GM21515 (cell line): ENCODE results near the gene RAB38.

Experiments
- ATAC-seq: cut with Tn5 transposase; IDR thresholded peaks from one replicate; pipeline ENCODE4 v1.9.1; 2021; ENCODE audit not compliant: unreplicated experiment

Gene RAB38

DNA sequence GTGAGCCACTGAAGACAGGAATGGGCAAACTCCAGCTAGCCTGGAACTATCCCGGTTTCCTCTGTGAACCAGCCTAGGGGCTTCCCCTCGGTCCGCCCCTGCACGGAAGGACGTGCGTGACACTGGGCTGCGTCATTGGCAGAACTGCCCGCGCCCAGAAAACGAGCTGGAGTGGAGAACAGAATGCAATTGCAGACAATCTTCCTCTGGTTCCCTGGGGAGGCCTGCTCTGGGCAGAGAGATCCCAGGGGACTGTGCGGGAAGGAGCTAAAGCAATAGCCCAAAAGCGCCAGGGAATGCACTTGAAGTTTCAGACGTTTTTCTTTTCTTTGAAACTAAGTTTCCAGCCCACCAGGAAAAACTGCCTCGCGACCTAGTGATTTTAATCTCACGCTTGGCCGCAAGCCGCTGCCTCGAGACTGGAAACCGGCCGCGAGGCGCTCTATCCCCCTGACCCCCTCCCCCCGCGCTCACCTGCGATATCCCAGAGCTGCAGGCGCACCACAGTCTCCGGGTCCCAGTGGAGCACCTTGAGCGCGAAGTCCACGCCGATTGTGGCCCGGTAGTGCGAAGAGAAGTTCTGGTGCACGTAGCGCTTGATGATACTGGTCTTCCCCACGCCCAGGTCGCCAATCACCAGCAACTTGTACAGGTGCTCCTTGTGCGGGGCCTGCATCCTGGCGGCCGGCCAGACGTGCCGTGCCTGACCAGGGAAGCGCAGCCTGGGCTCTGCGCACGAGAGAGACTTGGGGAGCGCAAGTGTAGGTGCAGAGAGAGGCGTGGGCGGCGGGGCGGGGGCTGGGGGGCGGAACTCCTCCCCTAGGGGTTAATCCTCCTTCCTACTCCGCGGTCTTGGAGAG, at the start of gene RAB38:
RAB38 (minus strand) TSS at position 735 of the 860 bp plus-strand sequence; CDS start at position 676, 59 bp downstream.
- peak; percentile 42 for ATAC-seq

DNA sequence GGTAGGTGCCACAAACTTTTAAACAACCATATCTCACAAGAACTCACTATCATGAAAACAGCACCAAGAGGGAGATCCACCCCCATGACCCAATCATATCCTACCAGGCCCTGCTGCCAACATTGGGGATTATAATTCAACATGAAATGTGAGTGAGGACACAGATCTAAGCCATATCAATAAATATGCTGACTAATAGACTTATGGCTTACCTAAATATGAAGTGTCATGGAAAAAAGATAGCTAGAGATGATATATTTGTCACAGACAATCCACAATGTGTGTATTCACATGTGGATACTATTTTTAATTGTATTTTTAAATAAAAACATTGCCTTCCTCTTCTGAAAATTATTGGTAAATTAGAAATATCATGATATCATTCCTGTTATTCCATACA, 38.2 kb upstream of the RAB38 start:
- no peak for ATAC-seq

DNA sequence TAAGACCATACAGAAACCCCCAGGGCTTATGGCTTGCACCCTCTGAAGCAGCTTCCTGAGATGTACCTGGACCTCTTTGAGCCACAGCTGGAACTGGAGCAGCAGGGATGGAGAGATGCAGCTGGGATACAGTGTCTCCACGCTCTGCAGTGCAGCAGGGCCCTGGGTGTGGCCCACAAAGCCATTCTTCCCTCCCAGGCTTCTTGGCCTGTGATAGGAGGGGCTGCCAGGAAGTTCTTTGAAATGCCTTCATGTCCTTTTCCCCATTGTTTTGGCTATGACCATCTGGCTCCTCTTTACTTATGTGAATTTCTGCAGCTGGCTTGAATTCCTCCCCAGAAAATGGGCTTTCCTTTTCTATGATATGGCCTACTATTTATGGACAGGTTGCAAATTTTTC, 37.1 kb upstream of the RAB38 start:
- ATAC-seq, result no peak

DNA sequence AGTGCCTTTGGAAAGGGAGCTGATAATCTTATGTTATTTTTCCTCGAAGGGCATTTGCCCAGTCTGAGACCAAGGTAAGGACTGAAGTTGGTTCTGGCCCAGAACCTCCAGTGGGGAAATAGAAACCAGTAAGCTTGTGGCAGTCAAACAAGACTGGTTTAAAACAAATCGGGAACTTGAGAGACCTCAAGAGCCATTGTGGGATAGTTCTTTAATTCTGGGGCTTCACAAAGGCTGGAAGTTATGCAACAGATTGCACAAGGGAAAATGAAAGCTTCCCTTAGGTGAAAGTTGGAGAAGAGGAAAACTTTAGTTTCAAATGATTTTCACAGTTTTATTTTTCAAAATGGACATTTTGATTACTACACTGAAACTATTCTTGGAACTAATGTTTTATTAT, 33.5 kb upstream of the RAB38 start:
- ATAC-seq, result no peak

DNA sequence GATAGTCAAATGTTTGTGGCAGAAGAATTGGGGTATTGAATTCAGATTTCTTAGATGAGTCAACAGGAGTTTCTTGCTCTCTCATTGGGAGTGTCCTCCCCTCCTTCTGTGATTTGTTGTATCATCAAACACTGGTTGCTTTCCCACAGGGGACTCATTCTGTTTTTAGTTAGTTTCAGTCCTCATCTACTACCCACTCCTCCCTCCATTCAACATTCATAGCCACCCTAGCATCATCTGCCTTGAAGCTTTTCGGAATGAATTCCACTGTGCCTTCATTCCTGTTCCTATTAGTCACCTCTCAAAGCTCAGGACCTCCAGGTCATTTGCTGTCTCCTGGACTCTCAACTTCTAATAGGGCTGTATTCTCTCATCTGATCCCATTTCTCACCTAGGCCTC, 31.5 kb upstream of the RAB38 start:
- ATAC-seq, result no peak

DNA sequence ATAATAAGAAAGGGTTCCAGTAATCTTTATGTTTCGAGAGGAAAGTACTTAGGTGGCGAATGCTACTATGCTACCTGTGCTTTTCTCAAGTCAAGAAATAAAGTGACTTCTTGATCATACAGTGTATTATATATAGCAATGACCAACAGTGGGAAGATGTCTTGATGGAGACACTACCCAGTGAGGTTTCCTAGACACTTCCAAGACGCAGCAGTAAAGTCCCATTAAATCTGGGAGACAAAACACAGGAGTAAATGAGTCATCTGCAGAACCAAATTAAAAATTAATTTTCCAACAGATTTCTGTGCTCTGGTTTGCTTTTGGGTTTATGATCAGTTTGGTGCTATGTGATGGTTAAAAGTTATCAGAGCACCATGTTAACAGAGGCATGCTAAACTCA, 29.1 kb upstream of the RAB38 start:
- no peak for ATAC-seq

DNA sequence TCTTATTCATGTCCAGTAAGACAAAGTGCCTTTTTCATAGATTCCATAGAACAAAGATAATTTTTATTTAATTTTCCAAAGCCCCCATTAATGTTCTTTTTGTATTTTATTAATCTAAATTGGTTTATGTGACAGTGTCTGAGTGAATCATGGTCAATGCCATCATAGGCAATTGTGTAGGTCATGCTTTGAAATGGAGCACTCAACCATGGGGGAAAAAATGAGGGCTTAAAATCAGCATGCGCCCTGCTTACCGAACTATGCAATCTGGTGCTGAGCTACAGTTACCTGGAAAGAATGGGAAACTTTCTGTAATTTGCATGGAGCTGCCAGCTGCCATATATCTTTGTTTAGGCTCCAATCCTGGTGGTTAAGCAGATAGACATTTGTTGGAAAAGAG, 28.4 kb upstream of the RAB38 start:
- ATAC-seq, result no peak

DNA sequence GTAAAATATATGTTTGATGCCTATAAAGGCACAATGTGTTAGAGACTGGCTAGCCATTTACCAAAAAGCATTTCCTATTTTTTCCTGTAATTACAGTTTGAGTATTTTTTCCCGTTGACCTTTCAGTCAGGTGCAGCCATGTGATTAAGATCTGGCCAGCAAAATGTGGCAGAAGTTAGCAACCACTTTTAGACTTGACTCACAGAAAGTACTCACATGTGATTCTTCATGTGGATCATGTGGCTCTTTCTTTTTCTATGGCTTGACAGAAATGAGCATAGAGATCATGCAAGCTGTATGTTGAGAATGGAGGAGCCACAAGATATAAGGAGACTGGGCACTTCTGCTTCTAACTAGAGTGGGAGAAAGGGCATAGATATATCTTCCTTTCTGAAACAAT, 27.3 kb upstream of the RAB38 start:
- ATAC-seq, result no peak

DNA sequence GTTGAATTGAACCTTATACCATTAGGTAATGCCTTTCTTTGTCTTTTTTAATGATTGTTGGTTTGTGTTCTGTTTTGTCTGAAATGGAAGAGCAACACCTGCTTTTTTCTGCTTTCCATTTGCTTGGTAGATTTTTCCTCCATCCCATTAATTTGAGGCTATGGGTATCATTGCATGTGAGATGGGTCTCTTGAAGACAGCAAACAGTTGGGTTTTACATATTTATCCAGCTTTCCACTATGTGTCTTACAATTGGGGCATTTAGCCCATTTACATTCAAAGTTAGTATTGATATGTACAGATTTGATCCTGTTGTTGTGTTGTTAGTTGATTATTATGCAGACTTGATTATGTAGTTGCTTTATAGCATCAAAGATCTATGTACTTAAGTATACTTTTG, 21.1 kb upstream of the RAB38 start:
- ATAC-seq, result no peak

DNA sequence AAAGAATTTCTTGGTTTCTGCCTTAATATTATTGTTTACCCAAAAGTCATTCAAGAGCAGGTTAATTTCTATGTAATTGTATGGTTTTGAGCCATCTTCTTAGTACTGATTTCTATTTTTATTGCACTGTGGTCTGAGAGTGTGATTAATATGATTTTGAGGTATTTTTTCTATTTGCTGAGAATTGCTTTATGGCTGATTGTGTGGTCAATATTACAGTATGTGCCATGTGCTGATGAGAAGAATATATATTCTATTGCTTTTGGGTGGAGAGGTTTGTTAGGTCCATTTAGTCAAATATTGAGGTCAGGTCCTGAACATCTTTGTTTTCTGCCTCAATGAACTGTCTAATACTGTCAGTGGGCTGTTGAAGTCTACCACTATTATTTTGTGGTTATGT, 20.7 kb upstream of the RAB38 start:
- no peak for ATAC-seq

DNA sequence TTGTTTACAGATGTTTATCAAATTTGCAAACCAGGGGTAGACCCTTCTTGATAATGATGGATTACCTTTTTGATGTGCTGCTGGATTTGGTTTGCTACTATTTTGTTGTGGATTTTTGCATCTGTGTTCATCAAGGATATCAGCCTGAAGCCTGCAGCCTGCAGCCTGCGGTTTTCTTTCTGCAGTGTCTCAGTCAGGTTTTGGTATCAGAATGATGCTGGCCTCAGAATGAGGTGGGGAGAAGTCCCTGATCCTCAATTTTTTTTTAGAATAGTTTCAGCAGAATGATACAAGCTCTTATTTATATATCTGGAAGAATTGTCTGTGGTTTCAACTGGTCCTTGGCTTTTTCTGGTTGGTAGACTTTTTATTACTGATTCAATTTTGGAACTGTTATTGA, 19.7 kb upstream of the RAB38 start:
- peak; percentile 73 for ATAC-seq

DNA sequence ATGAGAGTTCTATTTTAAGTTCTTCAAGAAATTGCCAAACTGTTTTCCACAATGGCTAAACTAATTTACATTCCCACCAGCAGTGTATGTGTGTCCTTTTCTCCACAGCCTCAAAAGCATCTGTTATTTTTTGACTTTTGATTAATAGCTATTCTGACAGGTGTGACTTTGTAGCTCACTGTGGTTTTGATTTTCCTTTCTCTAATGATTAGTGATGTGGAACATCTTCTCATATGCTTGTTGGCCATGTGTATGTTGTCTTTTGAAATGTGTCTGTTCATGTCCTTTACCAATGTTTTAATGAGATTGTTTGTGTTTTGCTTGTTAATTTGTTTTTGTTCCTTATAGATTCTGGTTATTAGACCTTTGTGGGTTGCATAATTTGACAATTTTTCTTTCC, 18.0 kb upstream of the RAB38 start:
- no peak for ATAC-seq

DNA sequence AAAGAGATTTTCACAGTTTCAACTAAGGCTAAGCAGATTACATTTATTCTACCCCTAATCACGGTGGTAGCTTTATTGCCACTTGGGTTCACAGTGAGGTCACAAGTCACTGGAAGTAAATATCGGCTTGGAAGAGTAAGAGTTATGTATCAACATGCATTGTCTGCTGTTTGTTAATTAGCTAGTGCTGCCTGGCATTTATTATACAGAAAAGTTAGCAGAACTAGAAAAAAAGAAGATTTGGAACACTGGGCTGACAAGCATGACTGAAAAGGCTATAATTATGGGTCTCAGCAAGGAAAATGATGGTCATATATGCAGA, 13.7 kb upstream of the RAB38 start:
- ATAC-seq, result no peak

DNA sequence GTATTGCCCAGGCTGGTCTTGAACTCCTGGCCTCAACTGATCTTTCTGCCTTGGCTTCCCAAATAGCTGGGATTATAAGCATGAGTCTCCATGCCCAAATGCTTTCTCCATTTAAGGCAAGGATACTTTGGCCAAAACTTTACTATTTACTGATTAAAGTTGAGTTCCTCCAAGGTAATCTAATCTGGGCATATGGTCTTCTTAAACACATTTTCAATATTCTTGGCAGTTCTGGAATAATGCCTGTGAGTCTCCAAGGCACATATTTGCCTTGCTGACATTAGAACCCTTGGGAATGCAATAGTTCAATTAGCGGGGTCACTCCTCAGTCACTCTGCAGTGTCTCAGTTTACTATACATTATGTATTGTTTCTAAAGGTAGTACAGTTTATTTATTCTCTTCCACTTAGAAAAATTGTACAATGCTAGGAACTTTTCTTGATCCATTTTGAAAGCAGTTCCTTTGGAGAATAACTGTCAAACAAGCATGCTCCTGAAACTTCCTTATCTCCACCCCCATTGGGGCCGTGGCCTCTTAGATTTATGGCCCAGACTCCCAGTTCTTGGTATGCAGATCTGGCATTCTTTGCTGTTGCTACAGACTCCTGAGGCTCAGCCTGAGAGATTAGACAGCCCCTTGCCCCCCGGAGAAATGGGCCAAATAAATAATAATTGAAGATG, 13.1 kb upstream of the RAB38 start:
- no peak for ATAC-seq

DNA sequence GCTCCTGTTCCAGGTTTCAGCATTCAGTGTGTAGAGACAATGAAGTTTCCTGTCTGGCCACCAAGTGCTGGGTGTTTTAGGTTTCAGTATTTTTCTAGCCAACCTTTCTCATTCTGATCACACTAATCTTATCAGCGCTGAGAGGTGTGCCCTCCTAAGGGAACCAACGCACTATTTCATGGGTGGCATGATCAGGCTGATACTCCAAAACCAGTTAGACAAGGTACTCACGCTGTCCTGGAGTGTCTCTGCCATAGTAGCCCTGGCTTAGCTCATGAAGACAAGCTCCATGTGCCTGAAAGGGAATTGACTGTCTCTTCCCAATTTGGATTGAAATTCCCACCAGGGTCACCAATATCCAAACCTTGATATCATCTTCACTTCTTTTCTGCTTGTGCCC, 8.0 kb upstream of the RAB38 start:
- no peak for ATAC-seq

DNA sequence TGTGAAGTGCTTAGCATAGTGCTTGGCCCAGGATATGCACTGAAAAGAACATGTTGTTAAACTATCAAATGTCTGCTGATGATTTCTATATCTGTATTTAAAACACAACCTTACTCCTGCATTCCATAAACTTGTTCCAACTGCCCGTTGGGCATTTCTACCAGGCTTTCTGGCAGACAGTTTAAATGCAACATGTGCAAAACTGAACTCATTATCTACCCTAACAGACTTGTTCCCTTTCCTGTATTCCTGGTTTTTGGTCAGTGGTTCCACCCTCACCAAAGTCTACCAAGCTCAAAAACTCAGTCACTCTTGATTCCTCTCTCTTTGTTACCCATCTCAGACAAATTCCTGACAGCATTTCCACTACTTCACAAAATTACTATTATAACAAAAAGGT, 6.5 kb upstream of the RAB38 start:
- no peak for ATAC-seq

DNA sequence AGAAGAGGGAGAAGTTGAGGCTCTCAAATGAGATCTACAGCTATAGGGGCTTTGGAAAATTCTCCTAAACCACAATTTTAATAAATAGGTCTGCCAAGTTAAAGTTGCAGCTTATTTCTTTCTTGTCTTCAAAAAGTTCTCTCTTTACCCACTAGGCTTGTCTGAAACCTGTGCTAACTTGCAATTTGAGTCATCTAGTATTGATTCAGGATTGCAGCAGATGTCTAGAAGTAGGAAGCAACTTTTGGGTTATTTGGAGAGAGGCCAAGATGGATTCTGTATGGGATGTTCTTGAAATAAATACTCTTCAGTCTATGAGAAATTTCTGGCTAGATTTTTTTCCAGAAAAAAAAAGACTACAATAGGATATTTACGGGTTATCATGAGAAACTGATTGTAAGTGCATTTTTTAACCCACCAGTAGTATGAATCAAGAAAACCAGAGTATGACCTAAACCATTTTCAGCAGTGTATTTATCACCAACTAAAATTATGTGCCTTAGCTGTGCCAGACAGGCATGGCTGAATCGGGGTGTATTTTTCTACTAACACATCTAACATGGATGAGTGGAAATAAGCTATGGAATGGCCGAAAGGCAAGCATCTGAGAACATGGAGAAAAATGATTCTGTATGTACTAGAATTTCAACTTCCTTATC, 4.9 kb upstream of the RAB38 start:
- ATAC-seq, result peak; percentile 33

DNA sequence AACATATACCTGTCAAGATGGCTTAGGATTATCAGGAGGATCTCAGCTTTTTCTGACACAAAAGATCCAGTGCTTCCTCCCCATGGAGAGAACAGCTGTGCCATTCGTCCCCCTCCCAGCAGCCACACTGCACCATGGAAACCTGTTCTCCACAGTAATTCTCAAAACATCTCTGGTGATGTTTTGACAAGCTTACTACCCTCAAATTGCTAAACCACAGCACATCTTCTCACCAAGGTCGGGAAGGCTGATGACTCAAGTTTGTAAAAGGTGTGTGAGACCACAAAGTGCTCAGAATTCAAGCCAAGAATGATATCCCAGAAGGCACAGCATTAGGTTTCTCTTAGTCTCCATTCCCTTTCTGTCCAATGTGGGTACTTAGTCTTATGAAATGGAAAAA, 3.9 kb upstream of the RAB38 start:
- peak; percentile 52 for ATAC-seq

DNA sequence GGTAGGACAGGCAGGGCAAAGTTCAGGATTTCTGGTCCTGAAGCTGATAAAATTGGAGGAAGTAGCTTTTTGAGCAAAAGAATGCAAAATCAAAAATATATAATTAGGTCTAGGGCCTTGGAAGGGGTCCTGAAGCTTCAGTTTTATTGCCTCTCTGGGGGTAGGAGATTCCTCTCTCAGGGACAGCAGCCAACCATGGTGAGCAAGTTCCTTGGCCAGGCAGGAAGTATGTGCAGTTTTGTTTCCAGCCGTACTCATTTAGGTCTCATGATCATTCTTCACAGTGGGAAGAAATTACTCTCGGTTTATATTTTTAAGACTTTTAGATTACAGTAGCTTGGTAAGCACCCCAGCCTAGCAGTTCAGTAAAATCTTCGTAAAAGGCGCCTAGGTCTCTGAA, 2.9 kb upstream of the RAB38 start:
- no peak for ATAC-seq

DNA sequence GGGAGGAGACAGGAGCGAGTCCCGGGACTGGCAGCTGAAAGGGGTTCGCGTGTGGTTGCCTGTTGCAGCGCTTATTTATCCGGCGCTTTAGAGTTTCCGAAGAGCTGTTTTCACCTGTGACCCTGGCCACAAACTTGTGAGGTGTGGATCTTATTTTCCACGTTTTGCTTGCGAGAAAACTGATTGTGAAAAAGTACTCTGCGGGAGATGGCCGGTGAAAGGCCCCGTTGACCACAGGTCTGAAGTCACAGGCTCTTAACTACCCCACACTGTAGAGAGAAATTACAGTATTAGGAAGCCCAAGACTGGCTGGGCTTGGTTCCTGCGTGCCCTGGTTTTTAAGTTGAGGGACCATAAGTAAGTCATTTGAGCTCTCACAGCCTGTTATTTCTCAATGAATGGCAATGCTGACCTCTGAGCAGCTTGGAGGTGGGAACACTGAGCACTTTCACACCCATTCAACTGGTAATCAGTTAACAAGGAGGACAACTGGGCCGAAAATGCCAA, 379 bp upstream of the RAB38 start:
- ATAC-seq, result peak; percentile 27

DNA sequence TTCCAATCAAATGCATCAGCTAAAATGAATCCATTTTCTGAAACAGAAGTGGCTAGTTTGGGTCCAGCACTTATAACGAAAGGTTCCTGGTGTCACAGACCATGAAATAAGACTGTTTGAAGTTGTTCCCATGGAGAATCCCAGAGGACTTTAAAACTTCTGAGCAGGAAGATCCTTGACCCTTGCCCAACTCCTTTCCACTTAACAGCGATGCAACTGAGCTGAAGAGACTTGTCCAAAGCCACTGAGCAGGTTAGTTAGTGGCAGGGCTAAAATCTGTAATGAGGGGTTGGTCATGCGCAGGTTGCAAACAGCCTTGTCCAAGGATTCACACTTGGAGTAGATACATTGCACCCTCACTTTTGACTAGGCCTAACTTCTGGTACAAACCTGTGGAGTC, 1.3 kb downstream of the RAB38 start:
- no peak for ATAC-seq

DNA sequence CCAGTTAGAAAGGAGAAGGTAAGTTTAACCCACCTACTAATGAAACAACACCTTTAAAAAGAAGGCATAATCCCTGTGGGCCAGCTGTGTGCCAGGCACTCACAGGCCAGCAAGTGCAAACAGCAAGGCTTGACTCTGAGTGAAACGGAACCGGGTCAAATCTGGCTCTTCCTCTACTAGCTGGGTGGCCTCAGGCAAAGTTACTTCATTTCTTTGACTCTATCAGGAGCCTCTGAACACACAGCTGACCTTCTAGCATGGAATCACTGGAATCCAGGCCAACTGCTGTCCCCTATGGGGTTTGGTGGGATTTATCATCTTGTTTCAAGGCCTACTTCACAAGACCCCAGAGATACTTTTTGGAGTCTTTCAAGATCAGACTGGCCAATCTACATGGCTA, 3.3 kb downstream of the RAB38 start:
- no peak for ATAC-seq
